NCI-H187 (cell line): ENCODE data around the gene ZNF212.
"Not testable (repeated sequence)": the region's sequence is repeated elsewhere in the genome, so short reads cannot be mapped to it uniquely, and the experiment has no call there.

Experiments used
- DNase-seq, 2 experiments: peaks; one replicate each; lab custom pipeline; 2025; lab: John Stamatoyannopoulos, UW

The ZNF212 gene

DNA sequence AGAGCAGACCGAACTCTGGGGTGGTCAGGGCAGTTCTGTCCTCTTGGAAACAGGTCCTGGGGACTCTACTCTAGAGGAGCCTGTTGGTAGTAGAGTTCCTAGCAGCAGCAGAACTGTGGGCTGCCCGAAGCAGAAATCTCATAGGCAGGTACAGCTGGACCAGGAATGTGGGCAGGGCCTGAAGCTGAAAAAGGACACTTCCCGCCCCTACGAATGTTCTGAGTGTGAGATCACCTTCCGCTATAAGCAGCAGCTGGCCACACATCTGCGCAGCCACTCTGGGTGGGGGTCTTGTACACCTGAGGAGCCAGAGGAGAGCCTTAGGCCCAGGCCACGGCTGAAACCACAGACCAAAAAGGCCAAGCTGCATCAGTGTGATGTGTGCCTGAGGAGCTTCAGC lies 14.2 kb downstream of the ZNF212 start:
- no peak for DNase-seq

DNA sequence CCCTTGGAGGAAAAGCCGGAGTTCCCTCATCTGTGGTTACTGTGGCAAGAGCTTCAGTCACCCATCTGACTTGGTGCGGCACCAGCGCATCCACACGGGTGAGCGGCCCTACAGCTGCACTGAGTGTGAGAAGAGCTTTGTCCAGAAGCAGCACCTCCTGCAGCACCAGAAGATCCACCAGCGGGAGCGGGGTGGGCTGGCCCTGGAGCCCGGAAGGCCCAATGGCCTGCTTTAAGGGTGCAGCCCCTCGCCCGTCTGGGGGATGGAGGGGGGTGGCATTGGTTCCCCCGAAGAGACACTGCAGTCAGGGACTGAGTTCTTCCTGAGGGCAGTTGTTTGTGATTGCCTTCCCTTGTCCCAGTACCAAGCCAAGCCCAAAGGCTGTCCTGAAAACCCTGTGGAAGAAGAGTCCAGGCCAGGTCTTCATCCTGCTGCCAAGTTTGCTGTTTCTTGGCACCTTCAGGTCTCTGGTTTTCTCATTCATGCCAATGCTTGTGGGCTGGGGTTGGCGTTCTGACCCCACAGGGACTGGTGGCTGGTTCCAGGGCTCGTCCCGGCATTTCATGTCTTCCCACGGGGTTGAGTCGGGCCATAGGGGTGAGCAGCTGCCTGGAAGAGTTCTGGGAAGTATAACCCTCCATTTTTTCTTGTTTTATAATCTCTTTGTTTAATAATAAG lies 14.9 kb downstream of the ZNF212 start:
- DNase-seq = no peak

DNA sequence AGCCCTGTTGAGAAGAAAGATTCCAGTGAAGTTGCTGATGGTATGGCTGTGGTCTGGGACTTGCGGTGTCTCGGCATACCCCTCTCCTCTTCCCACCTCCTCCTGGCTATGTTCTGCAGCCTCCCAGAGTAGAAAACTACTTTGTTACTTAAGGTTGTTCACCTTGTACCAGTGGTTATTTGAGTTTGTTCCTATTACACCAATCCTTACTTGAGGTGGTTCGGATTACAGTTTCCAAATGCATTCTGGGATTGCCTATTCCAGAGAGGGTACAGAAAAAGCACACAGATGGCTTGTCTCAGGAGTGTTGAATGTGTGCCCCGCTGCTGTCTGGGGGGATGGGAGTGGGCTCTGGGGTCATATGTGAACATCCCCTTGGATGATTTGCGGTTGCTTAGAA lies 15.7 kb downstream of the ZNF212 start:
- DNase-seq = no peak

DNA sequence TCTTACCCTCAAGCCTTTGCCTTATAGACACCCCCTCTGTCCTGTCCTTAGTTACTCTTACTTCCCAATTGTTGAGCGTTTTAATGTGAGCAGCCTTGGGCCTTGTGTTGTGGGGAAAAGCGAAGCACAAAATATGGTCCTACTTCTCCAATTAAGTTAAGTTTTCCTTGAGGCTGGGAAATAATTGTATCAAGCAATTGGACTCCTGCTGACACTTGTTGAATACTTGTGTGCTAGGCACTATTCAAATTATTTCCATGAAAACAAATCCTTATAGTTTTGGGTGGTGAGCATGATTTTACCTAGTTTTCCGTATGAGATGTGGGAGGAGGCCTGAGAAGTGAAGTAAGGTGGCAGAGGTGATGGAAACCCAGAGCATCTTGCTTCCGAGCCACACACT lies 17.1 kb downstream of the ZNF212 start:
- DNase-seq = no peak

DNA sequence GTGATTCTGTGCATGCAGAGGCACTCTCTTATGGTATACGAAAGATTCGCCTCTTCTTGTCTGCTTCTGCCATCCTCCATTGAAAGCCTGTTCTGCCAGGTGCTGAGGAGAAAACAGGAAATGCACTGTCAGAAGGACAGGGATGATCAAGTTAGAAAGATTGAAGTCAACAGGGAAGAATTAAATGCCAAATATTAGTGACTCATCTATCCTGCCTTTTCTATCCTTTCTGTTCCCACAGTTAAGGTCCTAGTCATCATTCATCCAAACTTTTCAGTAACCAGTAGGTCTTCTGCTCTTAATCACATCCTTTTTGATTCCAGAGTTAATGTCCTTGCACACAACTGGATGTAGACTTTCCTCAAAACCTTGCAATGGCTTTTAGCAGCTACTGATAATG lies 17.7 kb downstream of the ZNF212 start:
- no peak for DNase-seq

DNA sequence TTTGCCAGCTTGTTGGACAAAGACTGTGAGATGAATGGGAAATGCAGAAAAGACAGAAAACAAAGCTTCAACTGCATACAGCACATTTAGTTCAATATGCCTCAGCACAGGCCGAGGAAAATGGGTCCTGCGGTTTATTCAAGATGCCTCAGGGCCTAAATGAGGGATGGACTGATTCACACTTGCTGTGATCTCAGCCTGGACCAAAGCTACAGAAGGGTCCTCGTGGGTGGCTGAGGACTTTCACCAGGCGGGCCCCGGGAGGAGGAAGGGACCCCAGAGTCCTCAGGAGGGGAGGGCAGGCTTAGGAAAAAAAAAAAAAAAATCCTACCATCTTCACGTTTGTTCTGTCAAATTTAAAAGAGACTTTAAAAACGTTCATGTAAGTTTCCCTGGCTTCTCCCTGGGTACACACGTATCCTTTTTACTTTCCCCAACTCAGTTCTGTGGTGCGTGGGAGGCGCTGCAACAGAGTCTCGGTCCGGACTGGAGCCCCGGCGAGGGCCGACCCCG lies 21.9 kb downstream of the ZNF212 start:
- no peak for DNase-seq

DNA sequence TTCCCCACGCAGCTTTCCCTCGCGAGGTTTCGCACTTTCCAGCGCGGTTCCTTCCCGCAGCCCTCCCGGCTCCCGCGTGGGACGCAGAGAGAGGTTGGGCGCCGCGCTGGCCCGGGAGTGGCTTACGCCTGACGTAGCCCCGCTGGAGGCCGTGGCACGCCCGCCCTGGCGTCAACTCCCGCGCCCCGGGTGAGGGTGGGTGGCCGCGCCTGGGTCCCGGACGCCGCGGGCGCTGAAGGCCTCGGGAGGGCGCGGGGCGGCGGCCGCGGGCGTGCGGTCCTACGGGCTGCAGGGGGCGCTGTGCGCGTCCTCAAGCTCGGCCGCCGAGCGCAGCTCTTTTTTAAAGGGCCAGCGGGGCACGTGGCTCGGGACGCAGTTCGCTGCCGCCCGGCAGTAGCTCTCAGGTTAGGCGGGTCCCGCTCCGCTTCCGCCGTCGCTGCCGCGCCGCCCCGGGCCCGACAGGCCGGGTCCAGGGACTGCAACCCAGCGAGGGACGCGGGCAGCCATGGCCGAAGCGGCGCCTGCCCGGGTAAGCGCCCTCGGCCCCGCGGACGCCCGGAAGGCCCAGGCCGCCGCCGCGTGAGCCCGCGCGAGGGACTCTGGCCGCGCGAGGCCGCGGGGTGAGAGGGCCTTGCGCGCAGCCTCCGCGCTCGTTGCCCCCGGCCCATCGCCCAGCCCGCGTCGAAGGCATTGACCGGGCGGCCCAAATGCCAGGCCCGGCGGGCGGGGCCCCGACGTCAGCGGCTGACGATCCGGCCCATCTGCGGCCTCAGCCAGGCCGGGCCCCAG lies 22.6 kb downstream of the ZNF212 start, which contains the start of gene ZNF783:
ZNF783 (plus strand) TSS at position 368 of the 789 bp plus-strand sequence; CDS start at position 506, 138 bp downstream.
- DNase-seq = peak in 1 of 2 experiments; percentile 68

DNA sequence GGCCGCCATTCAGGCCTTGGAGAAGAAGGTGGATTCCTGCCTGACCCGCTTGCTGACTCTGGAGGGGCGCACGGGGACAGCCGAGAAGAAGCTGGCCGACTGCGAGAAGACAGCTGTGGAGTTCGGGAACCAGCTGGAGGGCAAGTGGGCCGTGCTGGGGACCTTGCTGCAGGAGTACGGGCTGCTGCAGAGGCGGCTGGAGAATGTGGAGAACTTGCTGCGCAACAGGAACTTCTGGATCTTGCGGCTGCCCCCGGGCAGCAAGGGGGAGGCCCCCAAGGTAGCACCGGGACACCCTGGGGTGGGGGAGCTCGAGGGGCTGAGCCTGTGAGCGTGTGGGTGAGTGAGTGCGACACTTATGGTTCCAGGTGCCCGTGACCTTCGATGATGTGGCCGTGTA lies 27.0 kb downstream of the ZNF212 start:
- no peak for DNase-seq

DNA sequence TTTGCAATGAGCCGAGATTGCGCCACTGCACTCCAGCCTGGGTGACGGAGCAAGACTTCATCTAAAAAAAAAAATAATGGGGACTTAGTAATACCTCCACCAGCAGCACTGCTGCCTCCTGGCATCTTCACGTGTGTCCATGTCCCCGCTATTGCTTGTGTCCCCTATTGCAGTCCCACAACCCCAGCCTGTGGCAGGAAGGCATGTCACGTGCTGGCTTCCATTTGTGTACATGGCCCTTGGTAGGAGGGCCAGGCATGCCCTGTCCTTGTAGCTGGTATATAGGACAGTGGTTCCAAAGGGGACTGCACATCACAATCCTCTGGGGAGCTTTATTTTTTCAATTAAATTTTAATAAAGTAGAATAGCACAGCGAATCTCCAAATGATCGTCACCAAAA lies 28.3 kb downstream of the ZNF212 start:
- DNase-seq = no peak

DNA sequence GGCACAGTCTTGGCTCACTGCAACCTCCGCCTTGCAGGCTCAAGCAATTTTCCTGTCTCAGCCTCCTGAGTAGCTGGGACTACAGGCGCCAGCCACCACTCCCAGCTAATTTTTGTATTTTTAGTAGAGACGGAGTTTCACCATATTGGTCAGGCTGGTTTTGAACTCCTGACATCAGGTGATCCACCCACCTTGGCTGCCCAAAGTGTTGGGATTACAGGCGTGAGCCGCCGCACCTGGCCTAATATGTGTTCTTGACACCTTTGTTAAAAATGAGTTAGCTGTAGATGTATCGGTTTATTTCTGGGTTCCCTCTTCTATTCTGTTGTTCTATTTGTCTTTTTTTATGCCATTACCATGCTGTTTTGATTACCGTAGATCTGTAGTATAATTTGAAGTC lies 35.0 kb downstream of the ZNF212 start:
- not testable (repeated sequence) for DNase-seq

DNA sequence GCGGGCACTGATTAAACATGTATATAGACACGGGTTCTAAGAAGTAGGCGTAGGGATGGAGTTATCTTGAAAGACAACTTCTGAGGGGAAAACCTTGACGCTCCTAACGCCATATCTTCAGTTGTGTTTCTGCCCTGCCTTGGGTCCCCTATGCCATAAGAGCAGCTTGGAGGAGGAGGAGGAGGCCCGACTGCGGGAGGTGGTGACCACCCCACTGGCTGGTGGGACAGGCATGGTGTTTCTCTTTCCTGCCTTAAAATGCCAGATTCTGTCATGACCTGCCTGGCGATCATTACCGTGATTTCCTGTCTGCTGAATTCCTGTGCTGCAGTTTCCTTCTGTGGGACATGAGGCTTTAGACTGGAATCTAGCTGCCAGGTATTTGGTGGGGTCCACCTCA lies 38.4 kb downstream of the ZNF212 start:
- no peak for DNase-seq

DNA sequence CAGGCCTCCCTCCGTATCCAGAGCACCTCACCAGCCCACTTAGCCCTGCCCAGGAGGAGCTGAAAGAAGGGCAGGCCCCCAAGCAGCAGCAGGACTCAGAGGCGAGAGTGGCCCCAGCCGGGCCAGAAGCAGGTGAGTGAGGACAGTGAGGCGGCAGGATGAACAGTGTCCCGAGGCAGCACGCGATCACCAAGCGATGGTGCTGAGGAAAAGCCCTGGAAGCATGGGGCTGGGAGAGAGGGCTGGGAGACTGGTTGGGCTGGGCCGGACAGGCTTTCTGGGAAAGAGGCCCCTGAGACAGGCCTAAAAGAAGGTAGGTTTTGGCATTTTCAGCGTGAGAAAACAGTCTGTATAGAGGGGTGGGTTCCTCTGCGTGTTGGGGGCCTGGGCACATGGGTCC lies 38.9 kb downstream of the ZNF212 start:
- no peak for DNase-seq

DNA sequence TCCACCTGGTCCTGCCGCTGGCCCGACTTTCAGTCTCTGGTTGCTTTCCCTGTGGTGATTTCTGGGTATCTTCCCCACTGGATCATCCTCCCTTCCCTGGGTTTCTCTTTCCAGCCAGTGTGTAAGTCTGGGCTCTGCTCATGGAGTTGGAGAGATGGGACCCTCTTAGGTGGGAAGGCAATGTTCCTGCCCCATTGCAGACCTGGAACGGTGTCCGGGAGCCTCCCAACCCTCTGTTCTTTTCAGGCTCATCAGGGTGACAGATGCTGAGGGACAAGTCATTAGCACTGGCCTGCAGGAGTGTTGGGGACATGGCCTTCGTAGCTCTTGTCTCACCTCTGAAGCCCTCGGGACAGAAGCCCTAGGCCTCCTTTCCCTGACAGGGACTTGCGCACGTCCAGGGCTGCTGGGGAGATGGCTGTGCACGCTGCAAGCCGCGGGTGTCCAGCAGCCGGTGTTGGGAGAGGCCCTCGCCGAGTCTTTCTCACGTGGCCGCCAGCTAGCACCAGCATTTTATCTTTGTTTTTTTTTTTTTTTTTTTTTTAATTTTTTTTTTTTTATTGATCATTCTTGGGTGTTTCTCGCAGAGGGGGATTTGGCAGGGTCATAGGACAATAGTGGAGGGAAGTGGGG lies 39.8 kb downstream of the ZNF212 start:
- DNase-seq = no peak

DNA sequence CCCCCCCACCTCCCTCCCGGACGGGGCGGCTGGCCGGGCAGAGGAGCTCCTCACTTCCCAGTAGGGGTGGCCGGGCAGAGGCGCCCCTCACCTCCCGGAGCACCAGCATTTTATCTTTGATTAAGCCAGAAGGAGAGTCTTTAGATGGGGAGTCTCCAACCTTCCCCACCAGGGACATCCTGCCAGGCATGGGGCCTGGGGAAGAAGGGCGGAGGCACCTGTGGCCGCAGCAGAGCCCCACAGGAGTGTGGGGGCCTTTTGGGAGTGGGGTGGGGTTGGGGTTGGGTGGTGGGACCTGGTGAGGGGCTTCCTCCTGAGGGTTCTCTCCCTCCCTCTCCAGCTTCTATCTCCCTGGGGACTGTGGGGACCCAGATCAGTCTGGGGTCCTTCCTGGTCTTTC lies 40.7 kb downstream of the ZNF212 start:
- no peak for DNase-seq

DNA sequence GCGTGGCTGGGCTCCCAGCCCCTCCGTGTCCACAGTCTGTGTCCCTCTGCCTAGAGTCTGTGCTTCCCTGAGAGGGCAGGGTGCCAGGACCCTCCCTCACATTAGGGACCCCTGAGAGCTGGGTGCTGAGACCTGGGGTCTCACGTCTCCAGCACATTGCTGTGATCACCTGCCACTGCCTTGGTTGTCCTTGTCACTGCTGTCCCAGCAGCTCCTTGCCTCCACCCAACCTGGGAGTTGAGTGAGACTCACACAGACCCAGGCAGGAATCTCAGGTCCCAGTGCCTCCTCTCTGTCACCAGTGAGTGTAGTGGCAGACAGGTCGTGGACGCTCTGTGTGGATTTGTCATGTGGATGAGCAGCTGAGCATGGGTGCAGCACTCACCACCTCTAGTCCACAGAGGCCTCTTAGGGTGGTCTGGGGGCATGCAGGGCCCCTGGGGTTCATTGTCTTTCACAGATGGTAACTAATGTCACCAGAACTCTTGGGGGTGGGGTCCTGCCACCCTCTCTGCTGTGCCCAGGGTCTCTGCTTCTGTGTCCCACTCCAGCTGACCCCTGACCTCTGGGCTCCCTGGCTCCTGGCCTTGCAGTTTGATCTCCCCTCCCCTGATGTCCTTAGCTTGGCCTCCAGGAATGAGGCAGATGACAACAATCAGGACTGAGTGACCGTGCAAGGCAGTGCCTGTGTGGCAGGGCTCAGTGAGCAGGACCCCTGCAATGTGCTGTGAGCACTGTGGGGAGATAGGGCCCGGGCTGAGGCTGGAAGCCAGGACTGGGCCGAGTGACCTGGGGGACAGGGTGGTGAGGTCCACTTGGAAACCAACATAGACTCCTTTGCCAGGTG lies 41.4 kb downstream of the ZNF212 start:
- DNase-seq = no peak

DNA sequence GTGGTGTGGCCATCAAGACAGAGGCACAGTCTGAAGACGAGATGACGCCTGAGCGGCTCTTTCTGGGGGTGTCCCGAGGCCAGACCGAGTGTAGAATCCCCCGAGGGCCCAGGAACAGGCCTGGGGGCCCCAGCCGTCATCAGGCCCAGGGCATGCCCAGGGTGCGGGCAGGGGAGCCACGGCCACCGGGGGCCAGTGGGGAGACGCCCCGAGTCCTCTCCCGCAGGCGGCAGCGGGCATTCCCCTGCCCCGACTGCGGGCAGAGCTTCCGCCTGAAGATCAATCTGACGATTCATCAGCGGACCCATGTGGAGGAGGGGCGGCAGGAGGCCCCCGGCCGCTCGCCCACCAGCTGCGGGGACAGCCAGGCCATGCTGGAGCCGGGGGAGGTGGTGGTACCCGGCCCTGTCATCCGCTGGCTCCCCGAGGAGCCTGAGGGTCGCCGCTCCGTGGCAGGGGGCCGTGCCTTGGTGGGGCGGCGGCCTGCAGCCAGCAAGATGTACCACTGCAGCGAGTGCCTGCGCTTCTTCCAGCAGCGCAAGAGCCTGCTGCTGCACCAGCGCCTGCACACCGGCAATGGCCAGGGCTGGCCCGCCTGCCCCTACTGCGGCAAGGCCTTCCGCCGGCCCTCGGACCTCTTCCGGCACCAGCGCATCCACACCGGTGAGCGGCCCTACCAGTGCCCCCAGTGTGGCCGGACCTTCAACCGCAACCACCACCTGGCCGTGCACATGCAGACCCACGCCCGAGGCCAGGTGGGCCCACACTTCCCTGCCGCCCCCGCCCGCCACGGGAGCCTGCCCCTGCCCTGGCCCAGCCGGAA lies 42.3 kb downstream of the ZNF212 start:
- DNase-seq = no peak

DNA sequence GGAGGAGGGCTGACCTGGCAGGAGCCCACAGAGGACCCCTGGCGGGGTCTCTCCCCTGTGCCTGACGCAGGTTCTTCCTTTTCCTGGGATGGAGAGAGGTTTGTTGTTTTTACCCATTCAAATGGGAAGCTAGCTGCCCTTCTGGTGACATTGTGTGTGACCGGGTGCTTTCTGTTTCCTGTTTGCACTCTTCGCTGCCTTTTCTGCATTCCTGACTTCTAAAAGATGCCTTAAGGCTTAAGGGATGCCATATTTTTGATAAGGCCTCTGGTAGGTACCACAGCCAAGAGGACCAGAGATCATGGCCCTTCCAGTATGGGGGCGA lies 42.8 kb downstream of the ZNF212 start:
- no peak for DNase-seq

DNA sequence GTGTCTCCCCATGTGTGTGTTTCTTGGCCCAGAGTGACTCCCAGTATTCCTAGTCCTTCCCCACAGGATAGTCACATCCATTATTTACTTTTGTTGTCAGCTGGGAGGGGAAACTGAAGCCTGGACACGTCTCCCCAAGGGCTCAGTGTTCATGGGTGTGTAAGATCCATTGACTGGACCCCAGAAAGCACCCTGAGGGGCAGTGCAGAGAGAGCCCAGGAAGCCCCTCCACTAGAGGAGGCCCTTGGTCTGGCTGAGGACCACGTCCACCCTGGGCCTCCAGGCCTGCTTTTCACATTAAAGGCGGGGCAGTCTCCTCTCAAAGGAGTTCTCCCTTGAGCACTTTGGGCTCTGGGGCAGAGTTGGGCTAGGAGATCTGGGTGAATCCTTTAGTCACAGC lies 43.9 kb downstream of the ZNF212 start:
- no peak for DNase-seq

DNA sequence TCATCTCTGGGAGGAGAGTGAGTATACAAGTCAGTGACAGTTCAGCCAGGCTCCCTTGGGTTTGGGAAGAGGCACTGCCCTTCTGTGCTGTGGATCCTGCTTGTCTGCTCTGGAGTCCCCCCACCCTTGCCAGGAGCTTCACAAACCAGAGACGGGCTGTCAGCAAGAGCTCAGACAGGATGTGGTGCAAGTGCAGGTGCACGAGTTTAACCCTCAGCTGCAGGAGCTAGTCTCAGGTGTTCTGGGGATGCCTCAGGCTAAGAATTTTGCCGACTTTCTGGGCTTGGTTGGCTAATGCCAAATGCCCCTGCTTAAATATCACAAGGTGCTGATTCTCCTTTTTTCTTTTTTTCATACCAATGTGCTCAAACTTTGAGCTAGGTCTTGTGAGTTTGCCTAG lies 44.9 kb downstream of the ZNF212 start:
- no peak for DNase-seq

DNA sequence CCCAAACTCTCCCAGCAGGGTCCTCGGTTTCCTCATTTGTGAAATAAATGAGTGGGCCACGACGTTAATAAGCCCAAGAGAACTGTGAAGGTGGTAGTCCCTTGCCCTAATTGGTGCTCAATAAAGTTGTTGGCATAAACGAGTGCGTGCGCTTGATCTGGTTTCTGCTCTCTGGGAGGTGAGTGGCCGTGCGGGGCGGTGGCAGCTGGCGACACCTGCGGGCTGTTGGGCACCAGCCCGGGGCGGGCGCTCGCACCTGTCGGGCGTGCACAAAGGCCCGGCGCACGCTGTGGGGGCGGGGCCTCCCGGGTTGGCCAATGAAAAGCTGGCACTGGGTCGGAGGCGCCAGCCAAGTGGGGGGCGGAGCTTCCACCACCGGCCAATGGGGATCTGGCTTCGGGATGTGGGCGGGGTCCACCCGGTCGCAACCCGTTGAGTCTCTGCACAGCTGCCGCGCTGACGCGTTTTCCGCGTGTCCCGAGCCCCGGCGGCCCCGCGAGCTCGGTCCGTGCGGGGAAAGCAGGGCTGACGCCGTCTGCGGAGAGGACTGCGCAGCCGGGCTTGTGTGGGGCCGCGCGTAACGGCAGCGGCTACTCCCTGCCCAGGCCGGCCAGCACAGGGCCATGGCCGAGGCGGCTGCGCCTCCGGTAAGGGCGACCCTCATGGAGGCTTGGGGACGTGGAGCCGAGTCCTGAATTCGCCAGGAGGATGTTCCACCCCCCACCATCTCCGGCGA lies 45.6 kb downstream of the ZNF212 start:
- DNase-seq = peak; percentile 99

DNA sequence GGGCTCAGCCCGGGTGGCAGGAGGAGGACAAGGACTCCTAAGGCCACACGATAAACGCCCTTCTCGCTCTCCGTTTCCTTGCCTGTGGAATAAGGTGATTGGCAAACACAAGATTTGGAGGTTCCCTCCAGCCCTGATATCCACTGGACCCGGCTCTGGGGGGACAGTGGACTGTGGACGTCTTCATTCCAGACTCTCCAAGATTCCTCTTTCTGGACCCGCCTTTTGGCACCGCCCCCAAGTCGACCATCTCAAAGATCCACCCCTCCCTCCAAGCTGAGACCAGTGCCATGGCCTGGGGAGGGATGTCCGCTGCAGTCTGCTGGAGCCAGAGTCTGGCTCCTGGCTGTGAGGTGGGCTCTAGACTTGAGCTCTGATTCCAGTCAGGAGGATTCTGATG lies 46.2 kb downstream of the ZNF212 start:
- DNase-seq = no peak
